Adrenal gland (tissue), 19 donors: ENCODE results near the gene CCL25. TPM values are rescaled to one million over a fixed set of nuclear protein-coding genes. Genes with fewer than 3 reads are reported as not detected.

Source experiments
- DNase-seq, 7 donors: peaks; one replicate each; pipeline ENCODE4 v3.0.0-alpha.2; 2019 to 2020
- H3K27ac ChIP-seq, 5 donors: fragments of 200-600 bp; sonication (generic) in 4 of 5; 1 replicate in 3 of 5; 2 replicates in 2 of 5; pipeline versions ENCODE4 v1.5.1 to v1.8.0; 2016 to 2020; ENCODE audit warnings: mild to moderate bottlenecking in 1 of 5
- H3K27me3 ChIP-seq: fragments of 200-600 bp; 2 replicates; pipeline ENCODE4 v1.8.0; 2021
- H3K36me3 ChIP-seq, 2 donors: fragments of 200-600 bp; replicated peaks in 1 of 2; 1 replicate in 1 of 2; 2 replicates in 1 of 2; pipeline versions ENCODE4 v1.5.1 to v1.8.0; 2018 to 2022
- H3K4me1 ChIP-seq, 2 donors: fragments of 200-600 bp; replicated peaks in 1 of 2; 1 replicate in 1 of 2; 2 replicates in 1 of 2; pipeline versions ENCODE4 v1.5.1 to v1.8.0; 2018 to 2021
- H3K4me3 ChIP-seq, 4 donors: fragments of 200-600 bp; sonication (generic) in 3 of 4; one replicate each; pipeline ENCODE4 v1.5.1; 2016 to 2018
- H3K9me3 ChIP-seq, 3 donors: fragments of 200-600 bp; sonication (generic) in 1 of 3; replicated peaks in 1 of 3; 1 replicate in 2 of 3; 2 replicates in 1 of 3; pipeline versions ENCODE4 v1.5.1 to v1.8.0; 2016 to 2021
- POLR2A ChIP-seq, 2 donors: fragments of 450-650 bp; IDR thresholded peaks; one replicate each; pipeline ENCODE4 v1.6.1; 2017; ENCODE audit warnings: antibody characterized with exemption in 2 of 2, mild to moderate bottlenecking in 2 of 2, moderate library complexity in 1 of 2
- WGBS, 4 donors: extraction: QIAGEN DNeasy Blood & Tissue Kit in 2 of 4; methylation state at CpG; one replicate each; pipeline versions ENCODE4 v1.1.5 to v1.1.7; 2013 to 2017; 5-methylcytosine and 5-hydroxymethylcytosine counted together
- intact Hi-C, 2 donors: fragments of 100-400 bp; cut with DNase I; formaldehyde crosslinking; loops; one replicate each; pipeline versions ENCODE4 v1.14.1 to v1.15.0; 2022 to 2023
- long read RNA-seq, 10 donors: library from polyadenylated mRNA in 3 of 10; unstranded in 2 of 10; stranded (forward) in 1 of 10; transcript quantifications; one replicate each; pipeline ENCODE4 v2.0.0 and lab custom pipeline, GENCODE V29; 2021 to 2026
- polyA plus RNA-seq, 3 donors: library from polyadenylated mRNA; stranded (reverse); fragments of 200-250 nt in 2 of 3; fragments of 350-450 nt in 1 of 3; fragmentation: Illumina TruSeq in 1 of 3; extraction: RNeasy Lipid Tissue Mini Kit (QIAGEN cat#74804) in 1 of 3; gene quantifications; one replicate each; pipeline ENCODE4 v1.2.3, GENCODE V29; 2013 to 2014
- total RNA-seq, 9 donors: library from RNA; depleted of rRNA in 4 of 9; stranded (reverse); fragments of >200 nt in 4 of 9; fragments of 120-200 nt in 1 of 9; fragmentation: NEBNext Ultra II Directional in 1 of 9; extraction: Animal tissue kit (Norgen Biotek cat#: 25700) in 1 of 9; gene quantifications; one replicate each; pipeline versions ENCODE4 v1.1.0 to v1.2.4, GENCODE V29; 2013 to 2023
- TF ChIP-seq, protein P1 (sequence below), 6 experiments: fragments of 450-650 bp in 4 of 6; fragments of 200-600 bp in 2 of 6; sonication (generic) in 1 of 6; IDR thresholded peaks; 1 replicate in 5 of 6; 2 replicates in 1 of 6; pipeline versions ENCODE4 v1.5.1 to v1.8.0; 2016 to 2021; ENCODE audit warnings: antibody characterized with exemption in 6 of 6, mild to moderate bottlenecking in 2 of 6, moderate library complexity in 1 of 6
- donor health status: healthy with polysubstance abuse.
- donor health status: Bipolar disorder and iron deficiency.
- donor health status: DM: yes; HTN: yes; CAD: no.
- donor health status: DM: no; HTN: no; CAD: no.
- donor health status: DM: no; HTN: no; CAD: no.
- donor health status: DM: yes; HTN: yes; CAD: no.

Gene CCL25, protein sequence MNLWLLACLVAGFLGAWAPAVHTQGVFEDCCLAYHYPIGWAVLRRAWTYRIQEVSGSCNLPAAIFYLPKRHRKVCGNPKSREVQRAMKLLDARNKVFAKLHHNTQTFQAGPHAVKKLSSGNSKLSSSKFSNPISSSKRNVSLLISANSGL
- total RNA-seq (under 1 TPM in 2 of 9 donors, not detected in 7; 0.11 to 0.78 TPM), polyA plus RNA-seq (not detected)
- long read RNA-seq, donor 1, result 0 reads
- long read RNA-seq, donor 2, partial matches to known transcripts, result 0 of 1 reads
- long read RNA-seq, donor 2, other reads (novel, unspliced or antisense), result 0 of 1 reads
- long read RNA-seq, donor 3, result 0 reads
- long read RNA-seq, donor 4, result 0 reads
- long read RNA-seq, donor 5, result 0 reads
- long read RNA-seq, donor 6, result 0 reads
- long read RNA-seq, donor 7, result 0 reads
- long read RNA-seq, donor 8, result 0 reads
- long read RNA-seq, donor 9, result 0 reads
- long read RNA-seq, donor 10, result 0 reads

DNA sequence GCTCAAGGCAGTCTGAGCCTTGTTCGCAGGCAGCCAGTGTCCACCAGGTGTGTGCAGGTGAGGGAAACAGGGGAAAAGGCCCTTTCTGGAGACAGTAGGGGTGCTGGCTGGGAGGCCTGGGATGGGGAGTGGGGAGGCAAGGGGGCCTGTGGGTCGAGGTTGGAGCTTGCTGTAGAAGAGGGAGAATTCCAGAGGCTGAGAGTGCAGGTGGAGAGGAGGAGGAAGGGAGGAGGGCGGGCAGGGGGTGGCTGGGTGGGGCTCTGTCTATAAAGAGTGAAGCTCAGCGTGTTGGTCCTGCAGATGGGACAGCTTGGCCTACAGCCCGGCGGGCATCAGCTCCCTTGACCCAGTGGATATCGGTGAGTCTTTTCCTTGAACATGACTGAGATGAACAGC, at the start of gene CCL25:
Gene CCL25, plus strand, starts transcription at position 297 of the 396 bp plus-strand sequence. CDS start 290 bp downstream, outside the sequence.
- H3K9me3 ChIP-seq, result no peaks in the 10 kb centered on the region
- TF ChIP-seq POLR2A (IDR thresholded peaks at IDR 0.05), result no peak
- TF ChIP-seq, protein P1, sequence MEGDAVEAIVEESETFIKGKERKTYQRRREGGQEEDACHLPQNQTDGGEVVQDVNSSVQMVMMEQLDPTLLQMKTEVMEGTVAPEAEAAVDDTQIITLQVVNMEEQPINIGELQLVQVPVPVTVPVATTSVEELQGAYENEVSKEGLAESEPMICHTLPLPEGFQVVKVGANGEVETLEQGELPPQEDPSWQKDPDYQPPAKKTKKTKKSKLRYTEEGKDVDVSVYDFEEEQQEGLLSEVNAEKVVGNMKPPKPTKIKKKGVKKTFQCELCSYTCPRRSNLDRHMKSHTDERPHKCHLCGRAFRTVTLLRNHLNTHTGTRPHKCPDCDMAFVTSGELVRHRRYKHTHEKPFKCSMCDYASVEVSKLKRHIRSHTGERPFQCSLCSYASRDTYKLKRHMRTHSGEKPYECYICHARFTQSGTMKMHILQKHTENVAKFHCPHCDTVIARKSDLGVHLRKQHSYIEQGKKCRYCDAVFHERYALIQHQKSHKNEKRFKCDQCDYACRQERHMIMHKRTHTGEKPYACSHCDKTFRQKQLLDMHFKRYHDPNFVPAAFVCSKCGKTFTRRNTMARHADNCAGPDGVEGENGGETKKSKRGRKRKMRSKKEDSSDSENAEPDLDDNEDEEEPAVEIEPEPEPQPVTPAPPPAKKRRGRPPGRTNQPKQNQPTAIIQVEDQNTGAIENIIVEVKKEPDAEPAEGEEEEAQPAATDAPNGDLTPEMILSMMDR (IDR thresholded peaks at IDR 0.05), result no peak
- no peaks in the 10 kb centered on the region for H3K36me3 ChIP-seq
- no peak within 1 kb of the TSS for H3K27ac ChIP-seq
- DNase-seq, result no peak
- intact Hi-C loops, result no loop called here
- H3K4me1 ChIP-seq, result peaks cover 4 to 7% of the 10 kb centered on the region in 2 donors
- no peaks in the 10 kb centered on the region for H3K27me3 ChIP-seq
- WGBS, 4 donors, result 46 to 69% (median 65%) methylated on average over 7 of the region's 7 CpGs
- H3K4me3 ChIP-seq, result no peak within 1 kb of the TSS

DNA sequence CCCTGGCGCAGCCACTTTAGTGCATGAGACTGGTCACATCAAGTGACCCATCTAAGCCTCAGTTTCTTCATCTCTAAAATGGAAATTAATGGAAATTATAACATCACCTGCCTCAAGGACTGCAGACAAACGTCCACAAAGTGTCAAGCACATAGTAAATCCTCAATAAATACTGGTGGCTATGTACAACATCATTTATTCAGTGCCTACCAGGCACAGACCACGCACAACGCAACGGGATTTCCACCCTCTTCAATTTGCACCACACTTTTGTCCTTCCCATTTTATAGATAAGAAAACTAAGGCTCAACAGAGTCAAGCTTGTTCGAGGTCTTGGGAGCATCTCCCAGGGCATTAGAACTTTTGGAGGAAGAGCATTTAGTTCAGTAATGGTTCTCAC, 48.6 kb upstream of the CCL25 start:
- Histone ChIP-seq H3K27ac (no peak overlapping the region), H3K4me3 (peak overlapping the region in 1 of 4 donors; percentile 86)

DNA sequence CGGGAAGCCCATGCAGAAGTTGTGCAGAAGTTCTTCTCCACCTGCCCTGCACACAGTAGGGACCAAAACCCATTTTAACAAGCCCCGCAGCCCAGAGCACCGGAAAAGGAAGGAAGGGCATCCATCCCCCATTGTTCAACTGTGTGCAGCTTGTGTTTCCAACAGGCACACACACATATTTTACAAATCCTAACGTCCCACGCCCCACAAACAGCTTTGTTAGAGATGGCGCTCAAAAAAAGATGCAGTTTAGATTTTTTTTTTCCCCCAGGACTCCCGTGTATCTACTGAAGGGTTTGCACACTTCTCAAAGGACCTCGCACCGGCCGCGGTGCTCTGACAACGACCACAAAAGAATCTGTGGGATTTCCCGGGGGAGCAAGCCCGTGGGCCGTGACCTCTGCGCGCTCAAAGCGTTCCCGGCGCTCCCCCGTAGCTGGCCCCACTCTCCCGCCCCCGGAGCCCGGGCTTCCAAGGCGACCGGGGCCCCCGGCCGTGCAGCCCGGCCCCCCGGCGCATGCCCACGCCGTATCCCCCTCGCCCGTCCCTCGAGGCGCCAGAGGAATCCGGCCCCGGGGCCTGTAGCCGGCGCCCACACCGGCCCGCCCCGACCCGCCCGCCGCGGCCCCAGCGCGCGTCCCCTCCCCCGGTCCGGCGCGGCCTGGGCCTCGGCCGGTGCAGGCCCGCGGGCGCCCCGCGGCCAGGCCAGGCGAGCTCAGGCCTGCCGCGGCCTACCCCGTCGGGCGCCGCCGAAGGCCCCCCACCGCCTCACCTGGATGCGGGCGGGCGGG, 47.6 kb upstream of the CCL25 start:
- H3K27me3 ChIP-seq, result no peaks in the 10 kb centered on the region
- H3K4me1 ChIP-seq, result peaks cover 37 to 49% of the 10 kb centered on the region in 2 donors
- no peaks in the 10 kb centered on the region for H3K9me3 ChIP-seq
- no peaks in the 10 kb centered on the region for H3K36me3 ChIP-seq
- DNase-seq, result peak in 1 of 7 donors; percentile 19
- peak overlapping the region in 2 of 4 donors; percentile 23 to 86 for H3K4me3 ChIP-seq
- peak overlapping the region in 4 of 5 donors; percentile 47 to 96 (median 60) for H3K27ac ChIP-seq
- TF ChIP-seq POLR2A (IDR thresholded peaks at IDR 0.05), result no peak
- TF ChIP-seq, protein P1 (IDR thresholded peaks at IDR 0.05), result no peak
- 0 to 1% (median 0%) methylated on average over 15 to 73 of the region's 74 CpGs for whole genome bisulfite sequencing, 4 donors
- intact Hi-C loops, result no loop called here

More for the DNA sequence above, 48.6 kb upstream of the CCL25 start:
- DNase-seq, result no peak
- intact Hi-C loops, result no loop called here
- Histone ChIP-seq H3K27me3 (no peaks in the 10 kb centered on the region), H3K4me1 (peaks cover 37 to 49% of the 10 kb centered on the region in 2 donors), H3K9me3 (no peaks in the 10 kb centered on the region), H3K36me3 (no peaks in the 10 kb centered on the region)
- TF ChIP-seq, protein P1 (IDR thresholded peaks at IDR 0.05), result no peak
- no peak for TF ChIP-seq POLR2A (IDR thresholded peaks at IDR 0.05)
- WGBS, 4 donors, result 58 to 67% (median 61%) methylated on average over 6 of the region's 6 CpGs
